OCI-LY1 (cell line): Measurements from ENCODE around the gene CIDEC.

Source experiments
- H2AFZ ChIP-seq: fragments of 200-600 bp; sonication (generic), shearing (Covaris generic); 2 replicates; pipeline ENCODE4 v1.6.0; 2014; ENCODE audit warnings: antibody characterized with exemption, mild to moderate bottlenecking, low read length
- H3F3A ChIP-seq: fragments of 200-600 bp; sonication (generic), shearing (Covaris generic); 2 replicates; pipeline ENCODE4 v1.6.0; 2014; ENCODE audit warnings: mild to moderate bottlenecking, antibody characterized with exemption, low read length, moderate library complexity; ENCODE audit not compliant: insufficient read depth
- H3K27ac ChIP-seq: fragments of 200-600 bp; sonication (generic); 2 replicates; pipeline ENCODE4 v1.5.1; 2014; ENCODE audit warnings: low read length, mixed run types, mild to moderate bottlenecking, low read depth; ENCODE audit not compliant: poor library complexity, severe bottlenecking
- H3K27me3 ChIP-seq: fragments of 200-600 bp; sonication (generic); 2 replicates; pipeline ENCODE4 v1.6.0; 2014; ENCODE audit warnings: antibody characterized with exemption, mild to moderate bottlenecking, low read length, moderate library complexity; ENCODE audit not compliant: insufficient read depth
- H3K36me3 ChIP-seq: fragments of 200-600 bp; sonication (generic); 2 replicates; pipeline ENCODE4 v1.6.1; 2014; ENCODE audit warnings: mild to moderate bottlenecking, antibody characterized with exemption, low read length, moderate library complexity, mixed read lengths; ENCODE audit not compliant: insufficient read depth
- H3K4me1 ChIP-seq: fragments of 200-600 bp; sonication (generic); 2 replicates; pipeline ENCODE4 v1.5.1; 2014; ENCODE audit warnings: mild to moderate bottlenecking, low read length, moderate library complexity; ENCODE audit not compliant: insufficient read depth, severe bottlenecking
- H3K4me2 ChIP-seq: fragments of 200-600 bp; sonication (generic), shearing (Covaris generic); 2 replicates; pipeline ENCODE4 v1.6.1; 2014; ENCODE audit warnings: low read length
- H3K4me3 ChIP-seq: fragments of 200-600 bp; sonication (generic); 2 replicates; pipeline ENCODE4 v1.5.1; 2014; ENCODE audit warnings: low read length, low read depth, mild to moderate bottlenecking, mixed read lengths; ENCODE audit not compliant: poor library complexity, severe bottlenecking
- H3K79me2 ChIP-seq: fragments of 200-600 bp; shearing (Covaris generic); 2 replicates; pipeline ENCODE4 v1.6.1; 2016; ENCODE audit warnings: mixed run types, low read length, mixed read lengths; ENCODE audit not compliant: insufficient read depth
- H3K9ac ChIP-seq: fragments of 200-600 bp; sonication (generic), shearing (Covaris generic); 2 replicates; pipeline ENCODE4 v1.6.1; 2014; ENCODE audit warnings: mild to moderate bottlenecking, low read length, mixed read lengths
- H3K9me2 ChIP-seq: fragments of 200-600 bp; sonication (generic), shearing (Covaris generic); 2 replicates; pipeline ENCODE4 v1.6.1; 2014; ENCODE audit warnings: low read depth, mild to moderate bottlenecking, low read length, mixed read lengths
- H3K9me3 ChIP-seq: fragments of 200-600 bp; shearing (Covaris generic); 2 replicates; pipeline ENCODE4 v1.6.1; 2014; ENCODE audit warnings: low read length, mixed read lengths
- H4K20me1 ChIP-seq: fragments of 200-600 bp; sonication (generic), shearing (Covaris generic); 2 replicates; pipeline ENCODE4 v1.6.0; 2016; ENCODE audit warnings: mild to moderate bottlenecking, low read length; ENCODE audit not compliant: insufficient read depth
- EZH2 ChIP-seq: fragments of 200-600 bp; sonication (generic), shearing (Covaris generic); IDR thresholded peaks from 2 replicates; pipeline ENCODE4 v1.8.0; 2017; ENCODE audit warnings: borderline replicate concordance, mixed run types, mild to moderate bottlenecking, antibody characterized with exemption, low read length, moderate library complexity, mixed read lengths
- TF ChIP-seq, protein P1 (sequence below): fragments of 200-600 bp; sonication (generic), shearing (Covaris generic); IDR thresholded peaks from 2 replicates; pipeline ENCODE4 v1.5.1; 2017; ENCODE audit warnings: mild to moderate bottlenecking, antibody characterized with exemption, low read length, moderate library complexity, mixed read lengths

The CIDEC gene

GRCh38 chr3:9820946-9821345 is 59.1 kb downstream of the CIDEC start:
- Histone ChIP-seq H3K27ac (no peak overlapping the region), H3K9me2 (no peaks in the 10 kb centered on the region), H4K20me1 (no peaks in the 10 kb centered on the region), H3K27me3 (no peaks in the 10 kb centered on the region), H3K4me3 (no peak overlapping the region), H3F3A (no peaks in the 10 kb centered on the region), H3K4me1 (no peaks in the 10 kb centered on the region), H3K4me2 (no peak overlapping the region), H2AFZ (no peak overlapping the region), H3K36me3 (0 out of 2 replicates have a peak, but pooled peaks cover 1% of the 10 kb centered on the region), H3K9me3 (no peaks in the 10 kb centered on the region), H3K9ac (no peak overlapping the region), H3K79me2 (no peaks in the 10 kb centered on the region)
- no peak for TF ChIP-seq EZH2
- TF ChIP-seq, protein P1, sequence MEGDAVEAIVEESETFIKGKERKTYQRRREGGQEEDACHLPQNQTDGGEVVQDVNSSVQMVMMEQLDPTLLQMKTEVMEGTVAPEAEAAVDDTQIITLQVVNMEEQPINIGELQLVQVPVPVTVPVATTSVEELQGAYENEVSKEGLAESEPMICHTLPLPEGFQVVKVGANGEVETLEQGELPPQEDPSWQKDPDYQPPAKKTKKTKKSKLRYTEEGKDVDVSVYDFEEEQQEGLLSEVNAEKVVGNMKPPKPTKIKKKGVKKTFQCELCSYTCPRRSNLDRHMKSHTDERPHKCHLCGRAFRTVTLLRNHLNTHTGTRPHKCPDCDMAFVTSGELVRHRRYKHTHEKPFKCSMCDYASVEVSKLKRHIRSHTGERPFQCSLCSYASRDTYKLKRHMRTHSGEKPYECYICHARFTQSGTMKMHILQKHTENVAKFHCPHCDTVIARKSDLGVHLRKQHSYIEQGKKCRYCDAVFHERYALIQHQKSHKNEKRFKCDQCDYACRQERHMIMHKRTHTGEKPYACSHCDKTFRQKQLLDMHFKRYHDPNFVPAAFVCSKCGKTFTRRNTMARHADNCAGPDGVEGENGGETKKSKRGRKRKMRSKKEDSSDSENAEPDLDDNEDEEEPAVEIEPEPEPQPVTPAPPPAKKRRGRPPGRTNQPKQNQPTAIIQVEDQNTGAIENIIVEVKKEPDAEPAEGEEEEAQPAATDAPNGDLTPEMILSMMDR, result peak; percentile 30; the same call in 1 of the 2 replicates

GRCh38 chr3:9820543-9820942 is 59.5 kb downstream of the CIDEC start:
- H3K27me3 ChIP-seq, result no peaks in the 10 kb centered on the region
- H3F3A ChIP-seq, result no peaks in the 10 kb centered on the region
- no peaks in the 10 kb centered on the region for H3K4me1 ChIP-seq
- H3K36me3 ChIP-seq, result no peaks in the 10 kb centered on the region
- TF ChIP-seq, protein P1, result no peak
- TF ChIP-seq EZH2, result no peak
- no peak overlapping the region for H3K9ac ChIP-seq
- H3K4me2 ChIP-seq, result no peak overlapping the region
- no peak overlapping the region for H2AFZ ChIP-seq
- no peaks in the 10 kb centered on the region for H3K79me2 ChIP-seq
- no peaks in the 10 kb centered on the region for H3K9me2 ChIP-seq
- no peaks in the 10 kb centered on the region for H4K20me1 ChIP-seq
- no peaks in the 10 kb centered on the region for H3K9me3 ChIP-seq
- H3K4me3 ChIP-seq, result no peak overlapping the region
- H3K27ac ChIP-seq, result no peak overlapping the region

DNA sequence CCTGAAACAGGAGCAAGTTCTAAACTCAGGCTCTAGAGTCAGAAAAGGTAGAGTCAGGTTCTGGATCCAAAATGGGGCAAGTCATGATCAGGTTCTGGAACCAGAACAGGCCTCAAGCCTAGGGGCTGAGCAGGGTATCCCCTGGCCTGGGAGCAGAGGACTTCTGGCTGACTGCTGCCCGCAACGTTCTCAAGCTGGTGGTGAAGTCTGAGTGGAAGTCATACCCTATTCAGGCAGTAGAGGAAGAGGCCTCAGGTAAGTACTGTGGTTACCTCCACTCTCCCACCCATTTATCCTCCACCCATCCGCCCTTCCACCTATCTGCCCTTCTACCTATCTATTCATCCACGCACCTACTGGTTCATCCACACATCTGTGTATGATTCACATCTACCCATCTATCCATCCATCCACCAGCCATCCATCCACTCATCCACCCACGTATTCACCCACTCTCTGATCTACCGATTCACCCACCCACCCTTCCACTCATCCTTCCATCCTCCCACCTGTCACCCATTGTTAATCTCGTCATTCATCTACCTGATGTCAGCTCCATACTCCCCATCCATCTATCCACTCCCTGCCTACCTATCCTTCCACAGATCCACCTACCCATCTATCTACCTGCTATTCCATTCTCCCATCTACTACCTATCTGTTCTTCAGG is 61.3 kb downstream of the CIDEC start:
- no peaks in the 10 kb centered on the region for H4K20me1 ChIP-seq
- H3K9me2 ChIP-seq, result no peaks in the 10 kb centered on the region
- no peaks in the 10 kb centered on the region for H3K36me3 ChIP-seq
- H3K79me2 ChIP-seq, result no peaks in the 10 kb centered on the region
- H3K27ac ChIP-seq, result no peak overlapping the region
- no peak overlapping the region for H3K9ac ChIP-seq
- no peaks in the 10 kb centered on the region for H3K9me3 ChIP-seq
- H3K4me2 ChIP-seq, result no peak overlapping the region
- H2AFZ ChIP-seq, result no peak overlapping the region
- no peaks in the 10 kb centered on the region for H3F3A ChIP-seq
- TF ChIP-seq, protein P1, result no peak
- no peak for TF ChIP-seq EZH2
- H3K27me3 ChIP-seq, result no peaks in the 10 kb centered on the region
- H3K4me3 ChIP-seq, result no peak overlapping the region
- no peaks in the 10 kb centered on the region for H3K4me1 ChIP-seq
